OCI-LY7 (cell line): Measurements from ENCODE around the gene TRPM7.

Experiments used
- EZH2phosphoT487 ChIP-seq: fragments of 200-600 bp; sonication (generic); IDR thresholded peaks from 2 replicates; pipeline ENCODE4 v1.6.1; 2018; ENCODE audit warnings: low read depth, borderline replicate concordance, mild to moderate bottlenecking, mixed run types, antibody characterized with exemption, low read length, moderate library complexity, mixed read lengths
- TF ChIP-seq, protein P1 (sequence below): fragments of 200-600 bp; sonication (generic); conservative IDR thresholded peaks from 2 replicates; pipeline ENCODE4 v1.5.1; 2014; ENCODE audit warnings: mild to moderate bottlenecking, antibody characterized with exemption, low read length, moderate library complexity, mixed read lengths

- TF ChIP-seq, protein P1, sequence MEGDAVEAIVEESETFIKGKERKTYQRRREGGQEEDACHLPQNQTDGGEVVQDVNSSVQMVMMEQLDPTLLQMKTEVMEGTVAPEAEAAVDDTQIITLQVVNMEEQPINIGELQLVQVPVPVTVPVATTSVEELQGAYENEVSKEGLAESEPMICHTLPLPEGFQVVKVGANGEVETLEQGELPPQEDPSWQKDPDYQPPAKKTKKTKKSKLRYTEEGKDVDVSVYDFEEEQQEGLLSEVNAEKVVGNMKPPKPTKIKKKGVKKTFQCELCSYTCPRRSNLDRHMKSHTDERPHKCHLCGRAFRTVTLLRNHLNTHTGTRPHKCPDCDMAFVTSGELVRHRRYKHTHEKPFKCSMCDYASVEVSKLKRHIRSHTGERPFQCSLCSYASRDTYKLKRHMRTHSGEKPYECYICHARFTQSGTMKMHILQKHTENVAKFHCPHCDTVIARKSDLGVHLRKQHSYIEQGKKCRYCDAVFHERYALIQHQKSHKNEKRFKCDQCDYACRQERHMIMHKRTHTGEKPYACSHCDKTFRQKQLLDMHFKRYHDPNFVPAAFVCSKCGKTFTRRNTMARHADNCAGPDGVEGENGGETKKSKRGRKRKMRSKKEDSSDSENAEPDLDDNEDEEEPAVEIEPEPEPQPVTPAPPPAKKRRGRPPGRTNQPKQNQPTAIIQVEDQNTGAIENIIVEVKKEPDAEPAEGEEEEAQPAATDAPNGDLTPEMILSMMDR = no peak
- TF ChIP-seq EZH2phosphoT487 = no peak
These were observed 575 bp downstream of the TRPM7 start for GRCh38 chr15:50685976-50686468.
